T-helper 17 cell (primary cell): ENCODE measurements around the gene ZG16B. TPM values are rescaled to one million over a fixed set of nuclear protein-coding genes. Genes with fewer than 3 reads are reported as not detected.

Experiments used
- ATAC-seq: fragments of 150-1000 bp; cut with Tn5 transposase; 2 replicates; pipeline ENCODE4 v1.10.0; 2021; ENCODE audit warnings: mild to moderate bottlenecking, moderate library complexity
- DNase-seq, 3 donors: peaks; one replicate each; pipeline versions ENCODE4 v3.0.0 to v3.0.0-alpha.2; 2020 to 2021
- H3K9me3 ChIP-seq: one replicate; pipeline ENCODE4 v1.7.0; 2013; ENCODE audit warnings: low read length, mild to moderate bottlenecking; ENCODE audit not compliant: control insufficient read depth, poor library complexity, severe bottlenecking
- H3K27ac Mint-ChIP-seq: one replicate; pipeline ENCODE4 v1.8.0; 2022; ENCODE audit warnings: mild to moderate bottlenecking, moderate library complexity, mixed read lengths
- H3K27me3 Mint-ChIP-seq: one replicate; pipeline ENCODE4 v1.8.0; 2022; ENCODE audit warnings: mixed read lengths
- H3K36me3 Mint-ChIP-seq: one replicate; pipeline ENCODE4 v1.8.0; 2022; ENCODE audit warnings: low read depth, mixed read lengths
- H3K4me1 Mint-ChIP-seq: one replicate; pipeline ENCODE4 v1.8.0; 2022; ENCODE audit warnings: mild to moderate bottlenecking, mixed read lengths
- H3K4me3 Mint-ChIP-seq: one replicate; pipeline ENCODE4 v1.8.0; 2022; ENCODE audit warnings: mild to moderate bottlenecking, moderate library complexity, mixed read lengths
- total RNA-seq, 4 donors: library from RNA in 2 of 4; stranded (reverse) in 2 of 4; gene quantifications; one replicate each; pipeline ENCODE4 v1.2.3 and lab custom pipeline; 2022 to 2026

The ZG16B gene
- total RNA-seq, 2 donors from 2014 or later, result not detected

DNA sequence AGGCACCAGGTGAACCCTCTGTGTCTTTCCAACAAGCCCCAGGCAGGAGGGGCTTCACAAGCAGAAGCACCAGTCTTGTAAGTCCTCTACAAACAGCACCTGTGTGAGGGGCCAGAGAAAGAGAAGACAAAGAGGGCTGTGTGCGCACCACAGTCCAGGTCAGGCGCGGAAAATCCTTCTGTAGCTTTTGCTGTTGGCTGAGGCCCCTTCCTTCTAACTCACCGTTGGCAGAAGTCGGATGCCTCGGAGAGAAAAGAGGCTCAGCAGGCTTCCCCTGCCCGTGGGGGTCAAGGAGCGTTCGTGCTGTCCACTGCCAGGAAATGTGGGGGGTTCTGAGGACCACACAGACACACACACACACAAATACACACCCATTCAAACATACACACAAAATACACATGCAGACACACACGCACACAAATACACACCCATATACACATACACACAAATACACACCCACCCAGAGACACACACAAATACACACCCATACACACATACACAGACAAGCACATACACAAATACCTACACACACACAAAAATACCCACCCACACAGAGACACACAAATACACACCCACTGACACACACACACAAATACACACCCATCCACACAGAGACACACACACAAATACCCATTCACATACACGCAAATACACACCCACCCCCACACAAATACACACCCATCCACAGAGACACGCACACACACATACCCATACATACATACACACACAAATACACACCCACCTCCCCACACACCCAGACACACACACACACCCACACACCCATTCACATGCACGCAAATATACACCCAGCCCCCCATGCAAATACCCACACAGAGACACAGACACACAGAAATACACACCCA, 6.8 kb downstream of the ZG16B start:
- Mint-ChIP-seq H3K27ac (peak overlapping the region; percentile 86), H3K27me3 (peaks cover 9% of the 10 kb centered on the region), H3K36me3 (peaks cover 6% of the 10 kb centered on the region), H3K4me3 (peak overlapping the region; percentile 59), H3K4me1 (peaks cover 25% of the 10 kb centered on the region)
- ATAC-seq (no peak), DNase-seq (no peak)
- no peaks in the 10 kb centered on the region for H3K9me3 ChIP-seq

DNA sequence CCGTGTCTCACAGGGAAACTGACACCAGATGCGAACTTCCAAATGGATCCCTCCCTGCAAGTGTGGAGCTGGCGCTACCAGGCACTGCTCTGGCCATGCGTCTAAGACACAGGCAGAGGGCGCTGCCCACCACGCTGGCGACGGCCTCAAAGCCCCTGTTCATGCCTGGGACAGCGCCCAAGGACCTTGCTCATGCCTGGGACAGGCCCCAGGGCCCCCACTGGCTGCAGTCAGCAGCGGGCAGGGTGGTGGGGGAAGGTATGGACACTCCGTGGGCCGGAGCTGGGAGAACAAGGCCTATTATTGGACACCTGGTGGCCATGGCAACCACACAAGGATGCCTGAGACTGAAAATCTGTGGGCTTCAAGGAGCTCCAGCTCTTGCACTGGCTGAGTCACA, 8.8 kb downstream of the ZG16B start:
- peaks cover 29% of the 10 kb centered on the region for H3K4me1 Mint-ChIP-seq
- H3K4me3 Mint-ChIP-seq, result no peak overlapping the region
- peak overlapping the region; percentile 85 for H3K27ac Mint-ChIP-seq

DNA sequence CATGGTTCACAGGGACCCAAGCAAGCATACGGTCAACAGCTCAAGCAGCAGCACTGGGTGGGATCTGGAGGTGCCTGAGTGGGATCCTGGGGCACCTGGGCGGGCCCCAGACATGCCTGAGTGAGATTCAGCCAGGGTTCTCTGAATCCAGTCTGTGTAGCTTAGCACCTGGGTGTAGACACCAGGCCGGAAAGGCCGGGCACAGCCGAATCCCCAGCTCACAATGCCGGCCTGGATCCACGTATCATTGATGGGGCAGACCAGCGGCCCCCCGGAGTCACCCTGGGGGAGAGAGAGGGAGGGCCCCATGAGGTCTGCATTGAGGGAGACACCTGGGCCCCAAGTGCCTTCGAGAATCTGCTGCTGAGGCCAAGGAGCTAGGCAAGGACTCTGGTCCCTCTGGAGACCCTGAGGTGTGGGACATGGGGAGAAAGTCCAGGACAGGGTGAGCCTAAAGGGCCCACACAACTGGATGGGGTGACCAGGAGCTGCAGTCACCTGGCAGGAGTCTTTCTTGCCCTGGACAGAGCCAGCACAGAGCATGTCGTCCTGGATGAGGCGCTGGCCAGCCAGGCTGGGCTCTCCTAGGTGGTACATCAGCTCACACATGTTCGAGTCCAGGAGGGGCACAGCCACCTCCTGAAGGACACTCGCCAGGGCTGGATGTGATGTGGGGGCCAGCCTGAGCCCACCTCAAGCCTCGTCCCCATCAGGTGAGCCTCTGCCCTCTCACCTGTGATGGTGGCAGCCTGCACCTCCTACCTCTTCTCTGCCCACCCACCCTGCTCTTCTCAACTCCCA, 9.7 kb downstream of the ZG16B start:
- Mint-ChIP-seq H3K4me1 (peaks cover 26% of the 10 kb centered on the region), H3K4me3 (peak overlapping the region; percentile 3)

More for the DNA sequence above, 8.8 kb downstream of the ZG16B start:
- Mint-ChIP-seq H3K36me3 (peaks cover 4% of the 10 kb centered on the region), H3K27me3 (peaks cover 4% of the 10 kb centered on the region)
- peak; percentile 82 for ATAC-seq
- peak; percentile 33 to 44 (median 34) for DNase-seq
- no peaks in the 10 kb centered on the region for H3K9me3 ChIP-seq

GRCh38 chr16:2840914-2841313, 10.8 kb downstream of the ZG16B start:
- no peaks in the 10 kb centered on the region for H3K9me3 ChIP-seq
- no peak for DNase-seq
- Mint-ChIP-seq H3K27me3 (peaks cover 4% of the 10 kb centered on the region), H3K36me3 (peaks cover 4% of the 10 kb centered on the region), H3K4me1 (peaks cover 26% of the 10 kb centered on the region), H3K27ac (no peak overlapping the region), H3K4me3 (peak overlapping the region; percentile 55)
- ATAC-seq, result no peak

More for the DNA sequence above, 9.7 kb downstream of the ZG16B start:
- H3K36me3 Mint-ChIP-seq, result peaks cover 4% of the 10 kb centered on the region
- ATAC-seq (no peak), DNase-seq (no peak)
- no peaks in the 10 kb centered on the region for H3K9me3 ChIP-seq
- peaks cover 4% of the 10 kb centered on the region for H3K27me3 Mint-ChIP-seq
- peak overlapping the region; percentile 85 for H3K27ac Mint-ChIP-seq

DNA sequence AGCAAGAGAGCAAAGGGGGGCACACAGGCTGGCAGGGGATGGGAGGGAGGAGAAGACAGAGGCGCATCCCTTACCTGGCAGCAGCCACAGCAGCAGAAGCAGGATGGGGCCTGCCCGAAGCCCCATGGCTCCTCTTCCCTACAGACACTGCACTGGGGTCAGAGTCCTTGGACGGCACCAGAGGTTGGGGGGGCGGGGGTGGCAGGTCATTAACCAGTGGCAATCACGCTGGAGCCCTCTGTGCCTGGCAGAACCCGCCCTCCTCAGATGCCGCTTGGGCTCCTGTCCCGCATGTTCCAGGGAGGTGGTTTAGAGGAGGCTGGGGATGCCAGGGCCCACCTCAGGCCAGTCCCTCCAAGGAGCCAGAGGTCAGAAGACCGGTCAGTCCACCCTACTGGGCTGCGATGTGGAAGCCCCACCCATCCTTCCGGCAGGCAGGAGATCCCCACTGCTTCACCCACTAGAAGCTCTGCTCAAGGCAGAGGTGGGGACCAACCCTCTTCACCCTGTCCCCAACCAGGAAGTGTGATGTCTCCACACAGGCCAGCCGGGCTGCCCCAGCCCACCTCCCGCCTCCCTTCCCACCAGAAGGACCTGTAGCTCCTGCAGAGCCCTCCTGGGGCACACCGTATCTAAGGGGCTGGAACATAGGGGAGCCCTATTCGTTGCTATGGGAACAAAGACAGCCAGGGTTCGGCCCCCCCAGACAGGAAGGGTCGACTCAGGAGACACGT, 11.7 kb downstream of the ZG16B start:
- H3K36me3 Mint-ChIP-seq, result peaks cover 4% of the 10 kb centered on the region
- peaks cover 4% of the 10 kb centered on the region for H3K27me3 Mint-ChIP-seq
- peak overlapping the region; percentile 73 for H3K27ac Mint-ChIP-seq
- DNase-seq (no peak), ATAC-seq (no peak)
- no peaks in the 10 kb centered on the region for H3K9me3 ChIP-seq
- no peak overlapping the region for H3K4me3 Mint-ChIP-seq
- H3K4me1 Mint-ChIP-seq, result peaks cover 26% of the 10 kb centered on the region

- Mint-ChIP-seq H3K4me3 (peak overlapping the region; percentile 66), H3K27ac (peak overlapping the region; percentile 73), H3K4me1 (peaks cover 20% of the 10 kb centered on the region), H3K27me3 (peaks cover 2% of the 10 kb centered on the region), H3K36me3 (peaks cover 1% of the 10 kb centered on the region)
- ATAC-seq (peak; percentile 57), DNase-seq (peak; percentile 36 to 55 (median 37))
- H3K9me3 ChIP-seq, result no peaks in the 10 kb centered on the region
Measured at GRCh38 chr16:2842340-2843000, 12.4 kb downstream of the ZG16B start.

GRCh38 chr16:2843526-2843925, 13.4 kb downstream of the ZG16B start:
- Mint-ChIP-seq H3K4me3 (no peak overlapping the region), H3K4me1 (peaks cover 14% of the 10 kb centered on the region), H3K27ac (peak overlapping the region; percentile 73), H3K36me3 (no peaks in the 10 kb centered on the region), H3K27me3 (no peaks in the 10 kb centered on the region)
- H3K9me3 ChIP-seq, result no peaks in the 10 kb centered on the region
- ATAC-seq, result no peak
- DNase-seq, result no peak

DNA sequence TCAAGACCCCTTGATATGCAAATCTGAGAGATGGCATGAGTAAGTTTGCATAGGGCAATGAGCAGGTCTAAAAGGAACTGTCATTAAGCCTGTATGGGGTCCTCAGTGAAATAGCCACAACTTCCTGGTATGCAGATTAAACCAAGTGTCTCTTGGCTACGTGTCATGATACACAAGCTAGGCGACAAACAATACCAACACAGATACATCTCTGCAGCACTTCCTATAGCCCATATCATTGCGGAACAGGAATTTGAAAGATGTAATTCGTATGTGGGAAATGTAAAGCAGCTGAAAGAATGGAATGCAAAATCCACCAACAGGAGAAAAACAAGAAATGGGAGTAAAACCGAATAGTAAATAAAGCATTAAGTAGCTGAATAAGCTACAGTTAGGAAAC, 15.0 kb downstream of the ZG16B start:
- DNase-seq, result no peak
- no peak overlapping the region for H3K27ac Mint-ChIP-seq

DNA sequence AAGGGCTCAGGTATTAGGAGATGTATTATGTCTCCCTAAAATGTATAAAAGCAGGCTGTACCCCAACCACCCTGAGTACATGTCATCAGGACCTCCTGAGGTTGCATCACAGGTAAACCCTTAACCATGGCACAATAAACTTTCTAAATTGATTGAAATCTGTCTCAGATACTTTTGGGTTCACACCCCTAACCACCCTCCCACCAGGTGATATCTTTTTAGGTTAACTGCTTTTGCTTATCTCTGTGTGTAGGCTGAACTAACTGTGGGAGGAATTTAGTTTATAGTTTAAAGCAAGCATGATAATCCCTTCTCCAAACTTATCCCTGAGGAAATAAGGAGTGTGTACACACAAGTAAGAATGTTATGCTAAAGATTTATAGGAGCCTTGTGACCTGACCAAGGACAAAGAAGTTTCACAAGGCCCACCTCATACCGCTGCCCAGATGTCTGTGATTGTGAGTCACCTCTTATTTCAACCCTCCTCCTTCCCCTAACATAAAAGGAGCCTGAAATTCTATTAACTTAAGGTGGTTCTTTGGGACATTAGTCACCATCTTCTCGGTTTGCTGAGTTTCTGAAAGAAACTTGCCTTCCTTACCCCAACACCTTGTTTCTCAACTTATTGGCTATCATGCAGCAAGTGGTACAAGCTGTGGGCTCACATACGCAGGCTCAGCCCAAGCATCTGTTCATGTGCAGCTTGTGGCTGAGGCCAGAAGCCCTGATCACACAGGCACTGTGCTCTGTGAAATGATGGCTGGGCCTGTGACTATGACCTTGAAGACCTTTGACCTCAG, 16.6 kb downstream of the ZG16B start:
- Mint-ChIP-seq H3K27me3 (peaks cover 7% of the 10 kb centered on the region), H3K4me1 (peaks cover 15% of the 10 kb centered on the region), H3K36me3 (no peaks in the 10 kb centered on the region), H3K4me3 (no peak overlapping the region), H3K27ac (peak overlapping the region; percentile 67)
- ATAC-seq (no peak), DNase-seq (no peak)
- H3K9me3 ChIP-seq, result no peaks in the 10 kb centered on the region

More for the DNA sequence above, 15.0 kb downstream of the ZG16B start:
- Mint-ChIP-seq H3K36me3 (no peaks in the 10 kb centered on the region), H3K4me3 (no peak overlapping the region), H3K27me3 (peaks cover 7% of the 10 kb centered on the region), H3K4me1 (peaks cover 14% of the 10 kb centered on the region)
- H3K9me3 ChIP-seq, result no peaks in the 10 kb centered on the region
- no peak for ATAC-seq

DNA sequence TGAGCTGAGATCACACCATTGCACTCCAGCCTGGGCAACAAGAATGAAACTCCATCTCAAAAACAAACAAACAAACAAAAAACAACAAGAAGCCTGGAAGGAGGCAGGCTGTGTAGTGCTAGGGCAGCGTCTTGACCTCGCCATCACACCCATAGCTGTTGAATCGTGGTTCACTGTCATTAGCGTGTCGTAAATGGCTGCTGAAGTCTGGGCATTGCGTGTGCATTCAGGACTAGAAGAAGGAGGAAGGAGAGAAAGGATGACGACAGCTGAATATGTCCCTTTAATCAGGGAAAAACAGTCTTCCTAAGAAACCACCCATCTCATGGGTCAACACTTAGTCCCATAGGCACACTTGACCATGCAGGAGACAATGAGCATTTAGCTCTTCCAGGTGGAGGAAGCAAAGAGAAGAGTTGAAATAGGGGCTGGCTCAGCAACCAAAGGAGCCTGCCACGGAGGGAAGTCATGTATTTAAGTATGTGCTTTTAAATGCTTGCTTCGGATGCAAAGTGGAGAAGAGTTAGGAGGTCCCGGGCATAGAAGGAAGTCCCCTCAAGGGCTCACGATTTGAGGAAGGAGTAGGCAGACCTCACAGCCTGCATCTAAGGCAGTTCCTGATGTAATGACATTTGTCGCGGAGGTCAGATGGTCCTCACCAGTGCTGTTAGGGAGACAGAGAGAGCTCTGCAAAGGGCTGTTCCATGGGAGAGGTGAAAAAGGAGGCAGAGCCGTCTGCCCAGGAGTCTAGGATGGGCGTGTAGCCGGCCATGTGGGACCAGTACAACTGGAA, 19.0 kb downstream of the ZG16B start:
- H3K27ac Mint-ChIP-seq, result no peak overlapping the region
- H3K4me1 Mint-ChIP-seq, result peaks cover 6% of the 10 kb centered on the region
- H3K27me3 Mint-ChIP-seq, result peaks cover 7% of the 10 kb centered on the region
- no peaks in the 10 kb centered on the region for H3K36me3 Mint-ChIP-seq
- ATAC-seq (no peak), DNase-seq (no peak)
- H3K9me3 ChIP-seq, result no peaks in the 10 kb centered on the region
- H3K4me3 Mint-ChIP-seq, result no peak overlapping the region

GRCh38 chr16:2852003-2852730, 22.1 kb downstream of the ZG16B start:
- H3K4me3 Mint-ChIP-seq, result no peak overlapping the region
- ATAC-seq (no peak), DNase-seq (no peak)
- peaks cover 6% of the 10 kb centered on the region for H3K4me1 Mint-ChIP-seq
- H3K27ac Mint-ChIP-seq, result no peak overlapping the region
- H3K36me3 Mint-ChIP-seq, result no peaks in the 10 kb centered on the region
- peaks cover 7% of the 10 kb centered on the region for H3K27me3 Mint-ChIP-seq
- H3K9me3 ChIP-seq, result no peaks in the 10 kb centered on the region
